Adrenal gland (tissue), 5 donors: ENCODE measurements around the gene DOCK4.

Experiments
- POLR2A ChIP-seq, 2 donors: fragments of 450-650 bp; IDR thresholded peaks; one replicate each; pipeline ENCODE4 v1.6.1; 2017; ENCODE audit warnings: antibody characterized with exemption in 2 of 2, mild to moderate bottlenecking in 2 of 2, moderate library complexity in 1 of 2
- TF ChIP-seq, protein P1 (sequence below), 6 experiments: fragments of 450-650 bp in 4 of 6; fragments of 200-600 bp in 2 of 6; sonication (generic) in 1 of 6; IDR thresholded peaks; 1 replicate in 5 of 6; 2 replicates in 1 of 6; pipeline versions ENCODE4 v1.5.1 to v1.8.0; 2016 to 2021; ENCODE audit warnings: antibody characterized with exemption in 6 of 6, mild to moderate bottlenecking in 2 of 6, moderate library complexity in 1 of 6
- donor health status: DM: no; HTN: no; CAD: no.

GRCh38 chr7:111987115-111987826, 218.9 kb downstream of the DOCK4 start:
- TF ChIP-seq, protein P1, sequence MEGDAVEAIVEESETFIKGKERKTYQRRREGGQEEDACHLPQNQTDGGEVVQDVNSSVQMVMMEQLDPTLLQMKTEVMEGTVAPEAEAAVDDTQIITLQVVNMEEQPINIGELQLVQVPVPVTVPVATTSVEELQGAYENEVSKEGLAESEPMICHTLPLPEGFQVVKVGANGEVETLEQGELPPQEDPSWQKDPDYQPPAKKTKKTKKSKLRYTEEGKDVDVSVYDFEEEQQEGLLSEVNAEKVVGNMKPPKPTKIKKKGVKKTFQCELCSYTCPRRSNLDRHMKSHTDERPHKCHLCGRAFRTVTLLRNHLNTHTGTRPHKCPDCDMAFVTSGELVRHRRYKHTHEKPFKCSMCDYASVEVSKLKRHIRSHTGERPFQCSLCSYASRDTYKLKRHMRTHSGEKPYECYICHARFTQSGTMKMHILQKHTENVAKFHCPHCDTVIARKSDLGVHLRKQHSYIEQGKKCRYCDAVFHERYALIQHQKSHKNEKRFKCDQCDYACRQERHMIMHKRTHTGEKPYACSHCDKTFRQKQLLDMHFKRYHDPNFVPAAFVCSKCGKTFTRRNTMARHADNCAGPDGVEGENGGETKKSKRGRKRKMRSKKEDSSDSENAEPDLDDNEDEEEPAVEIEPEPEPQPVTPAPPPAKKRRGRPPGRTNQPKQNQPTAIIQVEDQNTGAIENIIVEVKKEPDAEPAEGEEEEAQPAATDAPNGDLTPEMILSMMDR (IDR thresholded peaks at IDR 0.05): no peak
- no peak for TF ChIP-seq POLR2A (IDR thresholded peaks at IDR 0.05)
